GM12878 (cell line): ENCODE data around the gene GMCL2. TPM values are rescaled to one million over a fixed set of nuclear protein-coding genes. Genes with fewer than 3 reads are reported as not detected.

Experiments
- ATAC-seq: fragments of 200-7000 bp; cut with Tn5 transposase; 3 replicates; pipeline ENCODE4 v1.9.1; 2020; ENCODE audit warnings: mild to moderate bottlenecking, moderate library complexity
- BruUV-seq: library from RNA; stranded (reverse); fragments of 400-500 nt; replicated peaks from 2 replicates; lab custom pipeline; 2021; lab: Mats Ljungman, UMichigan
- CTCF ChIA-PET: fragments of 300-600 bp; sonication (Branson Sonifier 250); formaldehyde crosslinking; extraction: SDS; loops from one replicate; lab custom pipeline; 2021; ENCODE audit warnings: inconsistent platforms; lab: Yijun Ruan, JAX
- POLR2A ChIA-PET: fragments of 350-600 bp; formaldehyde crosslinking; extraction: SDS; loops from one replicate; lab custom pipeline; 2021; ENCODE audit warnings: inconsistent platforms; lab: Charles Lee
- RAD21 ChIA-PET: fragments of 300-600 bp; sonication (Branson Sonifier 250); formaldehyde crosslinking; loops from one replicate; lab custom pipeline; 2023; ENCODE audit warnings: antibody characterized with exemption; ENCODE audit not compliant: unreplicated experiment; lab: Charles Lee
- SMC1A ChIA-PET: fragments of 300-600 bp; sonication (Branson Sonifier 250); formaldehyde crosslinking; loops from one replicate; lab custom pipeline; 2023; ENCODE audit not compliant: unreplicated experiment, uncharacterized antibody; lab: Charles Lee
- DNase-seq: peaks from one replicate; pipeline ENCODE4 v3.0.0-alpha.2; 2011; ENCODE audit warnings: low read depth, low spot score
- FAIRE-seq: peaks from 3 replicates; lab custom pipeline; 2011; peaks lifted over from hg19 to GRCh38; lab: Jason Lieb, UNC
- H2AFZ ChIP-seq: 2 replicates; pipeline ENCODE4 v1.6.0; 2011; ENCODE audit warnings: low read depth, low read length, control low read depth; ENCODE audit not compliant: control insufficient read depth
- H3K27ac ChIP-seq: 2 replicates; pipeline ENCODE4 v1.5.1; 2011; ENCODE audit warnings: control low read depth; ENCODE audit not compliant: control insufficient read depth, insufficient read depth
- H3K27me3 ChIP-seq, 2 experiments: replicated peaks in 1 of 2; 2 replicates each; pipeline versions ENCODE4 v1.6.0 to v1.6.1; 2011; ENCODE audit warnings: low read length in 1 of 2; ENCODE audit not compliant: control insufficient read depth in 2 of 2, insufficient read depth in 2 of 2
- H3K36me3 ChIP-seq, 2 experiments: 2 replicates each; pipeline ENCODE4 v1.5.1; 2011; ENCODE audit warnings: low read length in 1 of 2; ENCODE audit not compliant: control insufficient read depth in 2 of 2, insufficient read depth in 2 of 2
- H3K4me1 ChIP-seq: 2 replicates; pipeline ENCODE4 v1.6.1; 2011; ENCODE audit warnings: mild to moderate bottlenecking, low read length, moderate library complexity, mixed read lengths; ENCODE audit not compliant: control insufficient read depth, insufficient read depth
- H3K4me2 ChIP-seq: 2 replicates; pipeline ENCODE4 v1.6.0; 2011; ENCODE audit warnings: control low read depth; ENCODE audit not compliant: control insufficient read depth, insufficient read depth
- H3K4me3 ChIP-seq: fragments of 200-600 bp; sonication (generic); 2 replicates; pipeline ENCODE4 v1.5.1; 2016
- H3K79me2 ChIP-seq: 2 replicates; pipeline ENCODE4 v1.6.0; 2011; ENCODE audit warnings: low read length; ENCODE audit not compliant: control insufficient read depth, insufficient read depth
- H3K9ac ChIP-seq: 2 replicates; pipeline ENCODE4 v1.8.0; 2011; ENCODE audit warnings: low read length, control low read depth, mixed read lengths; ENCODE audit not compliant: control insufficient read depth, insufficient read depth
- H3K9me3 ChIP-seq: replicated peaks from 3 replicates; pipeline ENCODE4 v1.5.1; 2011; ENCODE audit warnings: mild to moderate bottlenecking, low read length; ENCODE audit not compliant: control insufficient read depth, insufficient read depth
- H4K20me1 ChIP-seq: 2 replicates; pipeline ENCODE4 v1.6.0; 2011; ENCODE audit not compliant: control insufficient read depth, insufficient read depth
- CHD2 ChIP-seq: IDR thresholded peaks from 2 replicates; pipeline ENCODE4 v1.6.1; 2011; ENCODE audit warnings: low read depth, low read length, improper control_type of control experiment, borderline replicate concordance
- E2F8 ChIP-seq: fragments of 450-650 bp; IDR thresholded peaks from 2 replicates; pipeline ENCODE4 v1.6.1; 2018; ENCODE audit warnings: mild to moderate bottlenecking, low read depth, moderate library complexity; ENCODE audit not compliant: partially characterized antibody
- EED ChIP-seq: sonication (generic); IDR thresholded peaks from 2 replicates; pipeline ENCODE4 v1.6.1; 2016; ENCODE audit warnings: antibody characterized with exemption, low read depth
- FOXM1 ChIP-seq: IDR thresholded peaks from 2 replicates; pipeline ENCODE4 v1.6.1; 2012; ENCODE audit warnings: low read depth, mild to moderate bottlenecking, inconsistent platforms, low read length, moderate library complexity
- PBX3 ChIP-seq: IDR thresholded peaks from 2 replicates; pipeline ENCODE4 v1.6.1; 2011; ENCODE audit warnings: mild to moderate bottlenecking, low read depth, low read length, moderate library complexity; ENCODE audit not compliant: insufficient replicate concordance
- RELA ChIP-seq: fragments of 450-650 bp; IDR thresholded peaks from 2 replicates; pipeline ENCODE4 v1.8.0; 2014; ENCODE audit warnings: borderline replicate concordance; ENCODE audit not compliant: partially characterized antibody
- SKIL ChIP-seq: fragments of 450-650 bp; IDR thresholded peaks from 2 replicates; pipeline ENCODE4 v1.6.1; 2017; ENCODE audit warnings: mild to moderate bottlenecking, low read depth, inconsistent platforms; ENCODE audit not compliant: poor library complexity, severe bottlenecking
- ZNF217 ChIP-seq: fragments of 450-650 bp; IDR thresholded peaks from 2 replicates; pipeline ENCODE4 v1.6.1; 2017; ENCODE audit warnings: antibody characterized with exemption, mild to moderate bottlenecking
- ZNF384 ChIP-seq: IDR thresholded peaks from 2 replicates; pipeline ENCODE4 v1.6.1; 2012; ENCODE audit warnings: low read depth, mild to moderate bottlenecking, low read length, improper control_type of control experiment, borderline replicate concordance
- WGBS: methylation state at CpG from one replicate; pipeline ENCODE4 v1.1.6; 2016; ENCODE audit warnings: low lambda C conversion rate; ENCODE audit not compliant: insufficient replicate concordance, insufficient coverage; ENCODE audit errors: missing lambda C conversion rate; 5-methylcytosine and 5-hydroxymethylcytosine counted together
- in situ Hi-C: fragments of 300-500 bp; cut with MboI; formaldehyde crosslinking; loops from 9 replicates; pipeline ENCODE4 v1.14.3; 2018; ENCODE audit warnings: mixed read lengths
- intact Hi-C: fragments of 100-400 bp; cut with micrococcal nuclease; formaldehyde crosslinking; loops from one replicate; pipeline ENCODE4 v1.14.2; 2022; ENCODE audit not compliant: unreplicated experiment
- polyA plus RNA-seq, 11 experiments: library from polyadenylated mRNA; depleted of rRNA in 4 of 11; unstranded in 6 of 11; stranded (reverse) in 5 of 11; fragments of >200 nt; fragmentation: Nextera tagmentation in 4 of 11; fragmentation: Illumina TruSeq in 1 of 11; extraction: Ambion mirVana in 4 of 11; extraction: Trizol in 1 of 11; gene quantifications; 1 replicate in 1 of 11; 2 replicates in 10 of 11; pipeline versions ENCODE4 v1.2.1 to v1.2.3, GENCODE V29; 2011 to 2016; ENCODE audit warnings: inconsistent platforms in 2 of 11, missing spikeins in 2 of 11, low read depth in 1 of 11
- total RNA-seq, 4 experiments: library from RNA; depleted of rRNA in 3 of 4; stranded (reverse); fragments of >200 nt in 3 of 4; fragmentation: Illumina TruSeq in 1 of 4; extraction: Trizol in 1 of 4; gene quantifications; 2 replicates each; pipeline versions ENCODE4 v1.2.1 to v1.2.3, GENCODE V29; 2013 to 2021

Gene GMCL2
- total and polyA plus RNA-seq, 10 of the 15 experiments (the other 5 are each of a cell fraction or from before 2014, with no cell fraction given): 0.07 TPM; not detected in 9

- no peaks in the 10 kb centered on the region for H3K36me3 ChIP-seq
- H3K4me3 ChIP-seq: no peak overlapping the region
- SMC1A ChIA-PET: no interaction called here
- BruUV-seq: no TSS peak
- H3K4me1 ChIP-seq: no peaks in the 10 kb centered on the region
- DNase-seq (no peak), ATAC-seq (no peak)
- no peaks in the 10 kb centered on the region for H3K79me2 ChIP-seq
- H2AFZ ChIP-seq: no peak overlapping the region
- in situ Hi-C loops: no loop called here
- TF ChIP-seq ZNF384: no peak
- TF ChIP-seq EED: no peak
- TF ChIP-seq CHD2: no peak
- no peak for TF ChIP-seq E2F8
- TF ChIP-seq ZNF217: no peak
- TF ChIP-seq SKIL: no peak
- no peak for TF ChIP-seq FOXM1
- TF ChIP-seq RELA: no peak
- no peak for TF ChIP-seq PBX3
- TF ChIP-seq, all 136 proteins: peak for 0
- POLR2A ChIA-PET: no interaction called here
- Histone ChIP-seq H3K9me3 (no peaks in the 10 kb centered on the region), H3K4me2 (no peak overlapping the region), H3K27ac (no peak overlapping the region), H3K27me3 (peaks cover 0 to 5% of the 10 kb centered on the region in 2 experiments; a peak in 3 of 4 replicates), H3K9ac (no peak overlapping the region), H4K20me1 (no peaks in the 10 kb centered on the region)
- WGBS: 37% methylated on average over 4 of the region's 4 CpGs
- CTCF ChIA-PET: interaction anchor here (1.0 kb wide), 1 partner anchor 8 kb away, joined by 4 read pairs; no protein-coding TSS in a partner anchor
- intact Hi-C loops: no loop called here
- RAD21 ChIA-PET: no interaction called here
- FAIRE-seq: no peak
Observed at GRCh38 chr5:178191661-178192060, 4.5 kb upstream of the GMCL2 start.
